ENCODE data around the gene POM121L12. TPM values are rescaled to one million over a fixed set of nuclear protein-coding genes. Genes with fewer than 3 reads are reported as not detected.
A peak's percentile ranks its signal among the peaks of the same experiment; 100 is the strongest.

The POM121L12 gene
- not detected for total RNA-seq
- long read RNA-seq, result 0 reads

DNA sequence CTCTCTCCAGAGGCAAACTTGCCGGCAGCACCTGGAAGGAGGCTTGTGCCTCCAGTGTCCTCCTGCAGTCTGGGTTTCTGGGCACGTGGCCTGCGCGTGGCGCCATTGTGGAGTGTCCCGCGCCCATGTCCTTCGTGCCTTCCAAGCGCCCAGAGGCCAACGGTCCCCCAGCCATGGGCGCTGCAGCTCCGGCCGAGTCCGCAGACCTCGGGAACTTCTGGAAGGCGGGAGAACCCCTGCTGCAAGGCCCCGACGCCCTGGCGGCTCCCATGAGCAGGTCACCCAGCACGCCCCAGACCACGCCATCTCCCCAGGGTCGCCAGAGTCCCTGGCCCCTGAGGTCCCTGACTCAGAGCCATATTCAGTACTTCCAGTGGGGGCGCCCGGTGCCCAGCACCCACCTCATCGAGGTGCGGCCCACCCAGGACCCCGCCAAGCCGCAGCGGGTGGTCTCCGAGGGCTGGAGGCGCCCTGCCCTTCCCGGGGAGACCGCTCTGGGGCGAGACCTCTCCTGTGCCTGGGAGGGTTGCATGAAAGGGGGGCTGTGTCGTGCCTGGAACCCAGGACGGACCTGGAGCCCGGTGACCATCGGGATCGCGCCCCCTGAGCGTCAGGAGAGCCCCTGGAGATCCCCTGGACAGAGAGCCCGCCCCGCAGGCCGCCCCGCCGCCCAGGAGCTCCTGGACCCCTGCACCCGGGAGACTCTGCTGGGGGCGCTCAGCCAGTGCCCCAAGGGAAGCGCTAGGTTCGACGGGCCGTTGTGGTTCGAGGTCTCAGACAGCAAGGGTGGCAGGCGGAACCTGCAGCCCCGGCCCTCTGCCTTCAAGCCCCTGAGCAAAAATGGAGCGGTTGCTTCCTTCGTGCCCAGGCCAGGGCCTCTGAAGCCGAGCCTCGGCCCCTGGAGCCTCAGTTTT is at the start of gene POM121L12:
TSS of gene POM121L12 (plus strand) at position 135 of the 914 bp plus-strand sequence. CDS start at position 174, 39 bp downstream.
- TF ChIP-seq CTCF (IDR thresholded peaks at IDR 0.05), result no peak
- Histone ChIP-seq H3K4me1 (no peaks in the 10 kb centered on the region), H3K36me3 (no peaks in the 10 kb centered on the region), H3K27me3 (no peaks in the 10 kb centered on the region), H3K9me3 (no peaks in the 10 kb centered on the region), H3K4me3 (no peak within 1 kb of the TSS), H3K27ac (no peak within 1 kb of the TSS)
- DNase-seq (no peak), ATAC-seq (peak; percentile 37)
- intact Hi-C loops (cut with DNase I), result no loop called here

GRCh38 chr7:52992001-52992400 is 43.4 kb upstream of the POM121L12 start:
- Histone ChIP-seq H3K27me3 (no peaks in the 10 kb centered on the region), H3K4me3 (no peak overlapping the region), H3K36me3 (no peaks in the 10 kb centered on the region), H3K9me3 (no peaks in the 10 kb centered on the region), H3K27ac (no peak overlapping the region), H3K4me1 (no peaks in the 10 kb centered on the region)
- no peak for ATAC-seq
- TF ChIP-seq CTCF (IDR thresholded peaks at IDR 0.05), result no peak
- intact Hi-C loops (cut with DNase I), result no loop called here
- no peak for DNase-seq

GRCh38 chr7:52992479-52993162 is 42.8 kb upstream of the POM121L12 start:
- ATAC-seq (no peak), DNase-seq (no peak)
- H3K27me3 ChIP-seq, result no peaks in the 10 kb centered on the region
- H3K36me3 ChIP-seq, result no peaks in the 10 kb centered on the region
- no peak overlapping the region for H3K4me3 ChIP-seq
- H3K4me1 ChIP-seq, result no peaks in the 10 kb centered on the region
- no peaks in the 10 kb centered on the region for H3K9me3 ChIP-seq
- no peak overlapping the region for H3K27ac ChIP-seq
- no peak for TF ChIP-seq CTCF (IDR thresholded peaks at IDR 0.05)
- intact Hi-C loops (cut with DNase I), result no loop called here

DNA sequence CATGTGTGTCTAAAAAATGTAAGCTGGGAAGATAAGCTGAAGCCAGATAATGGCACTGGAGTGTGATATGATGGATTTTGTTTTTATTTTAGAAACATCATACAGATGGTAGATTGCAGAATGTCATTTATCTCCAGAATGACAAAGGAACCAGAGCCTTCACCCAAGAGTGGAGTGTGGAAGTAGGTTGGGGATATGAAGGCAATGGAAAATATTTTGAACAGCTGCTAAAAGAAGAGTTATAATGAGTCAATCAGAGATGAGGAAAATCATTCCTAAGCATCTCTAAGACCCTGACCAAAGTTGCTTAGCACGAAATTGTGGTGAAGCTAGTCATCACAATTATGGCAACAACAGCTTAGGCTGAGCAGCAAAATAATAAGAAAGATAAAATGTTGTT is 39.8 kb upstream of the POM121L12 start:
- intact Hi-C loops (cut with DNase I), result no loop called here
- Histone ChIP-seq H3K9me3 (no peaks in the 10 kb centered on the region), H3K27me3 (no peaks in the 10 kb centered on the region), H3K36me3 (no peaks in the 10 kb centered on the region), H3K4me1 (no peaks in the 10 kb centered on the region), H3K27ac (no peak overlapping the region), H3K4me3 (no peak overlapping the region)
- DNase-seq (no peak), ATAC-seq (no peak)
- TF ChIP-seq CTCF (IDR thresholded peaks at IDR 0.05), result no peak

DNA sequence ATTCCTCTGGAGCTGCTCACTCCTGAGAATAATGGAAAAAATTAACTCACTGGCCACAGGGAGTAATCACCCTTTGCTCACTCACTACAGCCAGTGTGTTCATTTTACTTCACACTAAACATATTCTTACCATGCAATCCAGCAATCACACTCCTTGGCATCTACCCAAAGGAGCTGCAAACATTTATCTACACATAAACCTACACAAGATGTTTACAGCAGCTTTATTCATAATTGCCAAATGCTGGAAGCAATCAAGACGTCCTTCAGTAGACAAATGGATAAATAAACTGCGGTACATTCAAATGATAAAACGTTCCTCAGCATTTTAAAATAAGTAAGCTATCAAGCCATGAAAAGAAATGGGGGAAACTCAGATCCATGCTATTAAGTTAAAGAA is 34.2 kb upstream of the POM121L12 start:
- intact Hi-C loops (cut with DNase I), result no loop called here
- DNase-seq, result no peak
- no peaks in the 10 kb centered on the region for H3K36me3 ChIP-seq
- TF ChIP-seq CTCF (IDR thresholded peaks at IDR 0.05), result no peak
- no peaks in the 10 kb centered on the region for H3K4me1 ChIP-seq
- no peak for ATAC-seq
- H3K9me3 ChIP-seq, result no peaks in the 10 kb centered on the region
- H3K27ac ChIP-seq, result no peak overlapping the region
- H3K27me3 ChIP-seq, result no peaks in the 10 kb centered on the region
- H3K4me3 ChIP-seq, result no peak overlapping the region

Data from upper lobe of right lung (tissue), 1 donor.